HG03457 (cell line): Measurements from ENCODE around the gene CC2D1B.

ENCODE experiments used
- ATAC-seq: cut with Tn5 transposase; IDR thresholded peaks from one replicate; pipeline ENCODE4 v1.9.1; 2021; ENCODE audit warnings: moderate number of reproducible peaks; ENCODE audit not compliant: unreplicated experiment

Gene CC2D1B

DNA sequence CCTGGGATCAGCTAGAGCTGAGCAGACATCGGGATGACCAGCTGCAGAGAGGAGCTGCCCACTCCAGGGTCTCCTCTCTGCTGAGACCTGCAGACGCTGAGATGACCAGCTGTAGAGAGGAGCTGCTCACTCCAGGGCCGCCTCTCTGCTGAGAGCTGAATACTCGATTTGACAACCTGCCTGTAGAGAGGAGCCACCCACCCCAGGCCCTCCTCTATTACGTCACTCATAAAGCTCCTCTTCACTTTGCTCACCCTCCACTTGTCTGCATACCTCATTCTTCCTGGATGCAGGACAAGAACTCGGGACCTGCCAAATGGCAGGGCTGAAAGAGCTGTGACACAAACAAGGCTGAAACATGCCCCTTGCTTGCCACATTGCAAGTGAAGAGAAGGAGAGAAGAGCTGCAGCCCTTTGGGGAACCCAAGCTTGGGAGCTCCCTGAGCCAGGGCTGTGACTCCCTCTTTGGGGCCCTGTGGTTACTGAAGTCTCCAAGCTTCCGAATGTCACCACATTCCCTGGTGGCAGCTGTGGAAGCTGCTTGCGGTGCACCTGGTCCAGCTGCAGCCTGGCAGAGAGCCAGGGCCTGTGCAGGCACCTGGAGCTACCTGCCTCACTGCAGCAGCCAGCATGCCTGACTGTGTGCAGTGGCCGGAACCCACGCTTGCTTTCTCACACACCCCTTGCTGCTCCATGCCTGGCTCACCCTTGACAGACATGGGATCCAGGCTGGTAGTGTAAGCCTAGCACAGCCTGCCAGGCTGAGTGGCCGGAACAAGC, 59.6 kb downstream of the CC2D1B start:
- no peak for ATAC-seq

DNA sequence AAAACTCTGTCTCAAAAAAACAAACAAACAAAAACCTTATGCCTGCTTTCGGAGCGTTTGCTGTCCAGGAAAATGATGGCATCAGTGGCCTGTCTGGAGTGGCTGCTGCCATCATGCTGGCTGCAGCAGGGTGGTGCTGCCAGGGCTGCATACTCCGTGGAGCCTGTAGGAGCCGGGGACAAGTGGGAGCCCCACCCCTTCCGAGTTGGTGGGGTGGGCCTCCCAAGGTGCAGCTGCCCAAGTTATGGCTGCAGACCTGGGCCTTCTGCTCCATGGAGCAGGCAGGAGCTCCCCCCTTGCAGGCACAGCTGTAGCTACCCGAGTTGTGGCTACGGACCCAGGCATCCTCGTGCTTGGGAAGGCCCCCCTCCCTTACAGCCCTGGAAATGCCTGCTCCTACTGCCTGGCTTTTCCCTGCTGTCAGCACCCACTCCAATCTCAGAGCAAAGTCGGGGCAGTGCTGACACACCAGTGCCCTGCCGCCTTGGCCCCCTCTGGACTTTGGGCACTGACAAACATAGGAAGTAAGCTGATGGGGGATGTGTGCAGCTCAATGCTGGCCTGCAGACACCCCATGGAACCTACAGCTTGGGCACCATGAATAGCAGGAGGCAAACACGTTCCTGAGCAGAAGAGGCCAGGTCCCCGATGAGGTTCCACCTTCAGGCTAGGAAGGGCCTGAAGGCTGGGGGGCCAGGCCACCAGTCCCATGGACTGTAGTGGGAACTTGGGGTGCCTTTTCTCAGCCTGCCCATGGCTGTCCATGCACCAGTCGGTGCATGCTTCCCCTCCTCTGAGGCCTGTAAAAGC, 60.4 kb downstream of the CC2D1B start:
- no peak for ATAC-seq
